Gastrocnemius medialis (tissue), 4 donors: Measurements from ENCODE around the gene AVPR1A.

ENCODE experiments used
- POLR2A ChIP-seq, 2 donors: fragments of 450-650 bp; IDR thresholded peaks; one replicate each; pipeline ENCODE4 v1.6.1; 2017; ENCODE audit warnings: antibody characterized with exemption in 2 of 2, mild to moderate bottlenecking in 2 of 2, moderate library complexity in 2 of 2
- TF ChIP-seq, protein P1 (sequence below), 5 experiments: fragments of 450-650 bp in 3 of 5; fragments of 200-600 bp in 2 of 5; sonication (generic) in 2 of 5; IDR thresholded peaks in 4 of 5; conservative IDR thresholded peaks in 1 of 5; 1 replicate in 4 of 5; 2 replicates in 1 of 5; pipeline ENCODE4 v1.5.1; 2016 to 2019; ENCODE audit warnings: antibody characterized with exemption in 5 of 5, mild to moderate bottlenecking in 3 of 5, moderate library complexity in 3 of 5

GRCh38 chr12:63163541-63163940, 12.5 kb upstream of the AVPR1A start:
- TF ChIP-seq, protein P1, sequence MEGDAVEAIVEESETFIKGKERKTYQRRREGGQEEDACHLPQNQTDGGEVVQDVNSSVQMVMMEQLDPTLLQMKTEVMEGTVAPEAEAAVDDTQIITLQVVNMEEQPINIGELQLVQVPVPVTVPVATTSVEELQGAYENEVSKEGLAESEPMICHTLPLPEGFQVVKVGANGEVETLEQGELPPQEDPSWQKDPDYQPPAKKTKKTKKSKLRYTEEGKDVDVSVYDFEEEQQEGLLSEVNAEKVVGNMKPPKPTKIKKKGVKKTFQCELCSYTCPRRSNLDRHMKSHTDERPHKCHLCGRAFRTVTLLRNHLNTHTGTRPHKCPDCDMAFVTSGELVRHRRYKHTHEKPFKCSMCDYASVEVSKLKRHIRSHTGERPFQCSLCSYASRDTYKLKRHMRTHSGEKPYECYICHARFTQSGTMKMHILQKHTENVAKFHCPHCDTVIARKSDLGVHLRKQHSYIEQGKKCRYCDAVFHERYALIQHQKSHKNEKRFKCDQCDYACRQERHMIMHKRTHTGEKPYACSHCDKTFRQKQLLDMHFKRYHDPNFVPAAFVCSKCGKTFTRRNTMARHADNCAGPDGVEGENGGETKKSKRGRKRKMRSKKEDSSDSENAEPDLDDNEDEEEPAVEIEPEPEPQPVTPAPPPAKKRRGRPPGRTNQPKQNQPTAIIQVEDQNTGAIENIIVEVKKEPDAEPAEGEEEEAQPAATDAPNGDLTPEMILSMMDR (IDR thresholded peaks at IDR 0.05 in 4 of 5, conservative IDR thresholded peaks at IDR 0.05 in 1 of 5), result no peak
- TF ChIP-seq POLR2A (IDR thresholded peaks at IDR 0.05), result no peak
